Middle frontal gyrus (tissue), 1 donor: ENCODE measurements around the gene FAM200A.
"Not testable (repeated sequence)": the region's sequence is repeated elsewhere in the genome, so short reads cannot be mapped to it uniquely, and the experiment has no call there.

Experiments
- DNase-seq: peaks from one replicate; pipeline ENCODE4 v3.0.0-alpha.2; 2015; ENCODE audit warnings: low spot score; ENCODE audit errors: extremely low spot score

FAM200A gene

GRCh38 chr7:99551767-99552463, at the start of gene FAM200A:
FAM200A (minus strand) TSS chr7:99552114; CDS start chr7:99548407, 3,707 bp downstream.
- peak; percentile 93 for DNase-seq

- DNase-seq, result no peak
These were observed 47.9 kb upstream of the FAM200A start for GRCh38 chr7:99599836-99600235.

DNA sequence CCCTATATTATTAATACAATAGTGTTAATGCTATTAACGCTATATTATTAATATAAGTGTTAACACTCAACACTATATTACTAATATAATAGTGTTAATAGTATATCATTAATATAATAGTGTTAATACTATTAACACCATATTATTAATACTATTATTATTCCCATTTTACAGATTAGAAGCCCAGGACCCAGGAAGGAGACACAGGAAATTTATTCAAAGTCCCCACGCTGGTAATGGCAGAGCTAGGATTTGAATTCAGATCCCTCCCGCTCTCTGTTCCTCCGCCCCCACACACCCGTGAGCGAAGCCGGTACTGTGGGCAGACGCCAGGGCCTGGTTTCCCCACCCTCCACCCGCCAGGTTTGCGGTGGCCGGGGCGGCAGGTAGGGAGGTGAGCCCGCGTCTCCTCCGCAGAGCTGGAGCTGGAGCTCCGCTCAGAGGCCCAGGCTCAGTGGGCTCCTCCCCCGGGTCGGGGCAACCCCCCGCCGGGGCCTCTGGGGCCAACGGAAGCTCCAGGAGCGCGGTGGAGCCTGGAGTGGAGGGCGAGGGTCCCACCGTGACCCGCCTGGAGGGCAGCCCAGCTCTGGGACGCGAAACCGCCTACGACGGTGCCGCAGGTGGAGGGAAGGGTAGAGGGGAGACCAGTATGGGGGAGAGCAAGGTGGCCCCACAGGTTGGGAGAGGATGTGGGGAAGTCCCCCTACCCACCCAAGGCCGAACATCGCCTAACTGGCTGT, 46.0 kb upstream of the FAM200A start, which contains the start of gene TMEM225B:
TMEM225B (plus strand) TSS at position 506 of the 740 bp plus-strand sequence. CDS start 6,122 bp downstream, outside the sequence.
- DNase-seq, result no peak

- DNase-seq, result no peak
These were observed 44.6 kb upstream of the FAM200A start for GRCh38 chr7:99596408-99596955.

DNA sequence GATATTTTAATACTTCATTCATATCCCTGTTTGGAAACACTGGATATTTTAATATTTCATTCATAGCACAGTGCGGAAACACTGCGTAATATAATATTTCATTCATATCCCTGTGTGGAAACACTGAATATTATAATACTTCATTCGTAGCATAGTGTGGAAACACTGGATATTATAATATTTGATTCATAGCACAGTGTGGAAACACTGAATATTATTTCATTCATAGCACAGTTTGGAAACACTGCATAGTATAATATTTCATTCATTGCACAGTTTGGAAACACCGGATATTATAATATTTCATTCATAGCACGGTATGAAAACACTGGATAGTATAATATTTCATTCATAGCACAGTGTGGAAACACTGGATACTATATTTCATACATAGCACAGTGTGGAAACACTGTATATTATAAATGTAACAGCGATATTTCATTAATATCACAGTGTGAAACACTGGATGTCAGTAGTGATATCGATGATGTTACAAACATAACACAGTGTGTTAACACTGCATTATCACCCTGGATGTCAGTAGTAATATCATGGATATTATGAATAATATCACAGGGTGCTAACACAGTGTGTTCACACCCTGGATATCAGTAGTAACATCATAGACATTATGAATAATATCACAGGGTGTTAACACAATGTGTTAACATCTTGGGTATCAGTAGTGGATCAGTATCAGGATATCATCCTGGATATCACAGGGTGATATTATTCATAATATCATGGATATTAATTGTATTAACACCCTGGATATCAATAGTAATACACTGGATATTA, 43.2 kb upstream of the FAM200A start:
- no peak for DNase-seq

DNA sequence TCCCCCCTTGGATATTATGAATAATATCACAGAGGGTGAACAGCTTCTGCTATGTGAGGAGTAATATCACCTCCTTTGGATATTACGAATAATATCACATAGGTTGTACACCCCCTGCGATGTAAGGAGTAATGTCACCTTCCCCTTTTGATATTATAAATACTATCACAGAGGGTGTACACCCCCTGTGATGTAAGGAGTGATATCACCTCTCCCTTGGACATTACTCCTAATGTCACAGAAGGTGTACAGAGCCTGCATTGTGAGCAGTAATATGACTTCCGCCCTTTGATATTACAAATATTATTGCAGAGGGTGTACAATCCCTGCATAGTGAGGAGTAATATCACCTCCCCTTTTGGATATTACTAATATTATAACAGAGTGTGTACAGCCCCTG, 37.0 kb upstream of the FAM200A start:
- DNase-seq, result no peak

- not testable (repeated sequence) for DNase-seq
These were observed 28.9 kb upstream of the FAM200A start for GRCh38 chr7:99580778-99581332.

- no peak for DNase-seq
These were observed 28.3 kb upstream of the FAM200A start for GRCh38 chr7:99579956-99580777.

DNA sequence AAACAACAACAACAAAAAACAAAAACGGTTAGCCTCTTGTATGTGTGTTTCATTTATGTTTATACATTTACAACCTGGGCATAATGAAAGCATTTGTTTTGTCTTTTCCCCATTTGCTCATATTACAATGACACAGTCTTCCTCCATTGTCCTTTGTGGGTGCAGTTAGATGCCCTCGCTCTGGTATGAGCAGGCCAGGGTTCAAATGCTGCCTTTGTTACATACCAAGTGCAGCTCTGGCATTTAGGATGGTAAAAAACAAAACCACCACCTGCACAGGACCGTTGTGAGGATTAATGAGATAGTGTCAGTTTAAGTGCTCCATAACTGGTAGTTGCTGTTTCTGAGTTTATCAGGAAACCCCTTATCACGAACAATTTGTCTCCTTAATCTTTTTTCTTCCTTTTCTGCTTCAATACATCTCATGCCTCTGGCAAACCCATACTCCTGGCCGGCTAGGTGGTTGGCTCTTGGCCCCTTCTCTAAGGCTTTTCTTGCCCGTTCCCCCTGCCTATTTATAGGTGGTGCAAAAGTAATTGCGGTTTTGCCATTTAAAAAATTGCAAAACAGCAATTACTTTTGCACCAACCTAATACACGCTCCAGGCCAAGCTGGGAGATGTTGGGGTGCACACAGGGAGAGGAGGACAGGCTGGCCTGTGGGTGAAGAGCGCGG, 27.5 kb upstream of the FAM200A start:
- no peak for DNase-seq

- no peak for DNase-seq
These were observed 24.3 kb upstream of the FAM200A start for GRCh38 chr7:99576251-99576650.

- no peak for DNase-seq
These were observed 21.3 kb upstream of the FAM200A start for GRCh38 chr7:99573257-99573656.

DNA sequence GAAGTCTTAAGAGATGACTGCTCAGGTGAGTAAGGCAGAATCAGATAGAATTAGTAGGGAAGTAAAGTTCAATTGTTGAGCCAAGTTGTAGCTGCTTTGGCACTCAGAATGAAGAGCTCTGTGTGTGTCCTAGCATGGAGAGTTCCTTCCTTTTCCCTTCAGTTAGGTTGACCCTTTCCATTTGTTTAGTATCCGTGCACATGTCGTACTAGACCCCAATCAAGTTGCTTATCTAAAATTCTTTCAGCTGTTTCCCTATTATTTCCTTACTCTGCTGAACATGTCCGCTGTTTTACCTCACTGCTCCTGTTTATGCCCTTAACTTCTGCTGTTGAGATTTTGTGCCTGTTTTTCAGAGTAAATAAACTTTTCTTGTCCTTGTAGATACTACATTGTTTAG, 19.9 kb upstream of the FAM200A start:
- DNase-seq, result no peak

GRCh38 chr7:99568770-99569169, 16.9 kb upstream of the FAM200A start:
- not testable (repeated sequence) for DNase-seq

DNA sequence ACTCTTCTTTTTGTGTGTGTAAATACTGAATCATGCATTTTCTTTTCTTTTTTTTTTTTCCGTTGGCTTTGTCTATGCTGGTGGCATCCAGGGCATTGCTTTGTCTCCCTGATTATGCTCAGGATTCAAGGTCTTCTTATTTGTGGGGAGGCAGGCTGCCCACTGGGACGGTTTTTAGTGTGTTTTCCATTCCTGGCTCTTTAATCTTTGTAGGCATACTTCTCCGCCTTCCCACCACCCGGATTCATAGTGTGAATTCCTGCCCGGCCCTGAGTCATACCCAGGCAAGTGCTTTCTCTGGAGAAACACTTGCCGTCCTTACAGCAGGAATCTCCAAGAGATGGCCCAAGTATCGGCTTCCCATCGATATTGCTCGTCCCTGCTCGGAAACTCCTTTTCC, 11.7 kb upstream of the FAM200A start:
- no peak for DNase-seq

DNA sequence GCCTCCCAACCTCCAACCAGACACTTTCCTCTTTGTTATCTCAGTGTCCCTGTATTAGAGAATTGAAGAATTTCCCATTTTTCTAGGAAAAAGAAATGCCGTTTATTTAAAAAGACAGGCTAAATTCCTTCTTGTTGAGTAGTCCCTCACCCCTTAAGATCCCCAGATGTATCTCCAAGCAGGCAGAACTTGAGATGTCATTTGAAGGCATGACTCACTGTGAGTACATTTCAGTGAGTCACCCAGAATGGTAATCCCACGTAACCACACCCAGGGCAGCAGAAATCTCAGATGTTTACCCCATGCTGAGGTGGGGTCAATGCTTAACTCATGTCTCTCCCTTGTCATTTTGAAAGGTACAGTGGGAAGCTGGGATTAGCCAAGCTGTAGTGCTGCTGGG, 10.9 kb upstream of the FAM200A start:
- DNase-seq, result no peak

DNA sequence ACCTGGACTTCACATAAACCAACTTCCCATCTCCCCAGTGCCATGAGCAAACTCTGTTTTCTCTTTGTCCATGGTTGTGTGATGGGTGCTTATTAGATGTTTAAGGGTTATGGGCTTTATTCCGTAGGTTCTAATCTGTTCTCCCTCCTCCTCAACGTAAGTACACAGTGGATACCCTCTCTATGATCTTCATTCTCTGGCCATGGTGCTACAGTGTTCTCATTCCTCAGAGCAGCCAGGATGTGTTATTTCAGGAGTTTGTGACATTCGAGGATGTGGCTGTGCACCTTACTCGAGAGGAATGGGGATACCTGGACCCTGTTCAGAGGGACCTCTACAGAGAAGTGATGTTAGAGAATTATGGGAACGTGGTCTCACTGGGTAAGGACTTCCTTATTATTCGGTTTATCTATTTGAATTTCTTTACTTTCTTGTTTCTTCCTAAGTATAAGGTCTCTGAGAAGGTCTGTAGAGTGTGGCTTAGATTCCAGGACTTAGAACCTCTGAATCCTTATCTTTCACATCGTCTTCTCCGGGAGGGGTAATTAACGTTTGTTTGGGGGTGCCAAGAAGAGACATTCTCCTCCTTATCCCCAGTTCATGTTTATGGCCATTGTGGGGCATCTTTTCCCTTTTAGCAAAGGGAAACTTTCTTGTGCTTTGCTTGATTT, 10.3 kb upstream of the FAM200A start:
- no peak for DNase-seq

DNA sequence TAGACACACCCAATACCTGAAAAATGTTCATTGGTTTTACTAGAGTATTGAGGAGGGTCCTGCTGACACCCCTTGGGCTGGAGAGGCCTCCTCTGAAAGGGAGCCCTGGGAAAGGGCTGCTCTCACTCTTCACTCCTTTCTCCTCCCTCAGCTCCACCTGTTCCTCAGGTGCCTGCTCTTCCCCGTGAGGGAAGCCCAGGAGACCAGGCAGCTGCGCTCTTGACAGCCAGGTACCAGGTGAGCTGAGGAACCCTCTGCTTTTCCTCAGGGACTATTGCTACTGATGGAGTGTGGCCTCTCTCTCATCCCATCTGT, 9.8 kb upstream of the FAM200A start:
- DNase-seq, result no peak

DNA sequence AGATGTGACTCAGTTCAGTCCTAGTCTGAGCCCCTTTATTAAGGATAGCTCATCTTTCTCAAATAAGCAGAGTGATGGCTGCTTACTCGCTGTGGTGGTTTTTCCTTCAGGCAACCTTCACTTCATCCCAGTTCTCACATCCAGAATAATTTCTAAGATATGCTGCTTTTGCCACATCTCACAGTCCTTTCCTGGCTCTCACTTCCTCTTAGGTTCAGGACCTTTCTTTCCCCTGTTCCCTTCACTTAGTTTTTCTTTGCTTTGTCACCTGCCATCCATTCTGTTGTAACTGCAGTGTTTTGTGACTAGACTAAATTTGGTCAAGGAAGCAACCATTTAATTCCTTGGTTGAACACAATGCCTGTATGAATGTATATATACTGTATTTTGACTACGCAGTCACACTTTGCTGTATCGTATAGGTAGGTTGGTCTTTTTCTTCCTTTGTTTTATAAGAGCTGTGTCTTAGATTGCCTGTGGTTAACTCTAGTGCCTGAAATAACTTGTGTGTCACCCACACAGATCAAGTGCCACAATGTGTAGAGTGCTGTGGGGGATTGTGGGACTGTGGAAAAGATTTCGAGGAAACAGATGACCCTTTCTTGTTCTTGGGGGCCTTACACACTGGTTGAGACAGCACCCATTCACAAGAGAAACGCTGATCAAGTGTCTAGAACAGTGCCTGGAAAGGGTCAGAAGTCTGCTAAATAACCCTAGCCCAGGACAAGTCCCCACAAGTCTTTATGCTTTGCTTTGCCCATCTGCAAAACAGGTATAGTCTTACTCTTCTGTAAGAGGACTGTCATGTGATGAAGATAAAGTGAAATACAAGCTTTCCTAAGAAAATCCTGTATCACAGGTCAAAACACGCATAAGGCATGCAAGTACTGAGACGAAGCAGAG, 9.2 kb upstream of the FAM200A start:
- no peak for DNase-seq
